Upper lobe of right lung (tissue), 1 donor: ENCODE measurements around the gene AVP. TPM values are rescaled to one million over a fixed set of nuclear protein-coding genes. Genes with fewer than 3 reads are reported as not detected.

Experiments used
- ATAC-seq: fragments of 200-7000 bp; cut with Tn5 transposase; one replicate; pipeline ENCODE4 v1.9.1; 2020; ENCODE audit warnings: mild to moderate bottlenecking, moderate library complexity
- DNase-seq: peaks from one replicate; pipeline ENCODE4 v3.0.0-alpha.2; 2020
- H3K27ac ChIP-seq: fragments of 200-600 bp; one replicate; pipeline ENCODE4 v1.8.0; 2022
- H3K27me3 ChIP-seq: fragments of 200-600 bp; one replicate; pipeline ENCODE4 v1.8.0; 2022; ENCODE audit warnings: mild to moderate bottlenecking
- H3K36me3 ChIP-seq: fragments of 200-600 bp; one replicate; pipeline ENCODE4 v1.8.0; 2022
- H3K4me1 ChIP-seq: fragments of 200-600 bp; one replicate; pipeline ENCODE4 v1.8.0; 2022
- H3K4me3 ChIP-seq: fragments of 200-600 bp; one replicate; pipeline ENCODE4 v1.8.0; 2022; ENCODE audit warnings: mild to moderate bottlenecking
- H3K9me3 ChIP-seq: fragments of 200-600 bp; one replicate; pipeline ENCODE4 v1.8.0; 2022
- intact Hi-C: fragments of 100-400 bp; cut with DNase I; formaldehyde crosslinking; loops from one replicate; pipeline ENCODE4 v1.11.0; 2022
- total RNA-seq: library from RNA; stranded (reverse); fragmentation: NEBNext Ultra II Directional; extraction: Animal tissue kit (Norgen Biotek cat#: 25700); gene quantifications from one replicate; pipeline ENCODE4 v1.2.1, GENCODE V29; 2021
- TF ChIP-seq, protein P1 (sequence below): fragments of 200-600 bp; IDR thresholded peaks from one replicate; pipeline ENCODE4 v1.8.0; 2022; ENCODE audit warnings: antibody characterized with exemption
- donor health status: DM: no; HTN: yes; CAD: no; lungs with severe emphysema.

AVP gene
- total RNA-seq, 1 donor from 2014 or later: not detected

GRCh38 chr20:3106658-3107463 is 22.3 kb upstream of the AVP start:
- Histone ChIP-seq H3K9me3 (no peaks in the 10 kb centered on the region), H3K27ac (no peak overlapping the region), H3K4me3 (no peak overlapping the region), H3K27me3 (no peaks in the 10 kb centered on the region), H3K4me1 (no peaks in the 10 kb centered on the region), H3K36me3 (peaks cover 11% of the 10 kb centered on the region)
- DNase-seq (no peak), ATAC-seq (no peak)
- intact Hi-C loops: no loop called here
- TF ChIP-seq, protein P1, sequence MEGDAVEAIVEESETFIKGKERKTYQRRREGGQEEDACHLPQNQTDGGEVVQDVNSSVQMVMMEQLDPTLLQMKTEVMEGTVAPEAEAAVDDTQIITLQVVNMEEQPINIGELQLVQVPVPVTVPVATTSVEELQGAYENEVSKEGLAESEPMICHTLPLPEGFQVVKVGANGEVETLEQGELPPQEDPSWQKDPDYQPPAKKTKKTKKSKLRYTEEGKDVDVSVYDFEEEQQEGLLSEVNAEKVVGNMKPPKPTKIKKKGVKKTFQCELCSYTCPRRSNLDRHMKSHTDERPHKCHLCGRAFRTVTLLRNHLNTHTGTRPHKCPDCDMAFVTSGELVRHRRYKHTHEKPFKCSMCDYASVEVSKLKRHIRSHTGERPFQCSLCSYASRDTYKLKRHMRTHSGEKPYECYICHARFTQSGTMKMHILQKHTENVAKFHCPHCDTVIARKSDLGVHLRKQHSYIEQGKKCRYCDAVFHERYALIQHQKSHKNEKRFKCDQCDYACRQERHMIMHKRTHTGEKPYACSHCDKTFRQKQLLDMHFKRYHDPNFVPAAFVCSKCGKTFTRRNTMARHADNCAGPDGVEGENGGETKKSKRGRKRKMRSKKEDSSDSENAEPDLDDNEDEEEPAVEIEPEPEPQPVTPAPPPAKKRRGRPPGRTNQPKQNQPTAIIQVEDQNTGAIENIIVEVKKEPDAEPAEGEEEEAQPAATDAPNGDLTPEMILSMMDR: no peak

DNA sequence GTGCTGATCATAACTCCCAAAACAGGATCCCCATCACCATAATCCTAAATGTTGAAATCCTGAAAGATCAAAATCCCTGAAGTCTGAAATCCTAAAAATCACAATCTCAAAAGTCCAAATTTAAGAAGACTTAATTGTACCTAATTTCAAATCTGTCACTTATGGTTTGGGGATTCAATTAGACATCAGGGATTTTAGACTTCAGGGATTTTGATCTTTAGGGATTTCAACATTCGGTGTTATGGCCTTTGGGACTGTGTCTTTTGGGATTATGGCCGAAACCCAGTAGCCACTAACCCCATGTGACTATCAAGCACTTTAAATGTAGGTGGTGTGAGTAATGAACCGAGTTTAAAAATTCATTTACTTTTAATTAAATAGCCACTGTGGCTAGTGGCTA is 21.7 kb upstream of the AVP start:
- Histone ChIP-seq H3K4me1 (no peaks in the 10 kb centered on the region), H3K9me3 (no peaks in the 10 kb centered on the region), H3K4me3 (no peak overlapping the region), H3K27me3 (no peaks in the 10 kb centered on the region), H3K27ac (no peak overlapping the region), H3K36me3 (peaks cover 11% of the 10 kb centered on the region)
- TF ChIP-seq, protein P1: no peak
- DNase-seq: no peak
- no peak for ATAC-seq
- intact Hi-C loops: no loop called here

DNA sequence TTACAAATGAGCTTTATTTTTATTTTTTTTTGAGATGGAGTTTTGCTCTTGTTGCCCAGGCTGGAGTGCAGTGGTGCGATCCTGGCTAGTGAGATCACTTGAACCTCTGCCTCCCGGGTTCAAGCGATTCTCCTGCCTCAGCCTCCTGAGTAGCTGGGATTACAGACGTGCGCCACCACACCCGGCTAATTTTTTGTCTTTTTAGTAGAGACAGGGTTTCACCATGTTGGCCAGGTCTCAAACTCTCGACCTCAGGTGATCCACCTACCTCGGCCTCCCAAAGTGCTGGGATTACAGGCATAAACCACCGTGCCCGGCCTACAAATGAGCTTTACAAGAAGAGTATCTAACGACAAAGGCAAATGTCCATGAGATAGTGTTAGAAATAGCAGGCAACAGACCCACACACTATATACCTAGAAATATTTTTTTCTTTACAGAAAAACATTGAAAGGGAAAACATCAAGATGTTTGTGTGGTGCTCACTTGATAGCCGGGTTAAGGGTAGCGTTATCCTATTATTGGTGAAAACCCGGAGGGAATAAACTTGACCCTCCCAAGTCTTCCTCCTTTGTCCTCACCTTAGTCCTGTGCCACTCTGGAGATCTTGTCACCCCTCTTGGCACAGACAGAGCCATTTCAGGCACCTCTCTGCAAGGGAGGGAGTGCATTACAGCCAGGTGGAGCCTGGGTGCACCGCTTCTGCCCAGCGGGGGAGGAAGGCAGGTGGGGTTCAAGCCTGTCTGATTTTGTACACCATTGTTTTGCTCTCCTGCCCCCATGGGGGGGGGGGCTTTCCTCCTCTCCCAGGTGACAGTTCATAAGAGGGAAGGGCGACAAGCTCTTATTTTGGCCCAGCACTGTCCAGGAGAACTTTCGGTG is 21.0 kb upstream of the AVP start:
- DNase-seq (no peak), ATAC-seq (no peak)
- H3K27me3 ChIP-seq: no peaks in the 10 kb centered on the region
- TF ChIP-seq, protein P1: no peak
- H3K27ac ChIP-seq: no peak overlapping the region
- no peak overlapping the region for H3K4me3 ChIP-seq
- intact Hi-C loops: no loop called here
- no peaks in the 10 kb centered on the region for H3K4me1 ChIP-seq
- no peaks in the 10 kb centered on the region for H3K9me3 ChIP-seq
- peaks cover 11% of the 10 kb centered on the region for H3K36me3 ChIP-seq

DNA sequence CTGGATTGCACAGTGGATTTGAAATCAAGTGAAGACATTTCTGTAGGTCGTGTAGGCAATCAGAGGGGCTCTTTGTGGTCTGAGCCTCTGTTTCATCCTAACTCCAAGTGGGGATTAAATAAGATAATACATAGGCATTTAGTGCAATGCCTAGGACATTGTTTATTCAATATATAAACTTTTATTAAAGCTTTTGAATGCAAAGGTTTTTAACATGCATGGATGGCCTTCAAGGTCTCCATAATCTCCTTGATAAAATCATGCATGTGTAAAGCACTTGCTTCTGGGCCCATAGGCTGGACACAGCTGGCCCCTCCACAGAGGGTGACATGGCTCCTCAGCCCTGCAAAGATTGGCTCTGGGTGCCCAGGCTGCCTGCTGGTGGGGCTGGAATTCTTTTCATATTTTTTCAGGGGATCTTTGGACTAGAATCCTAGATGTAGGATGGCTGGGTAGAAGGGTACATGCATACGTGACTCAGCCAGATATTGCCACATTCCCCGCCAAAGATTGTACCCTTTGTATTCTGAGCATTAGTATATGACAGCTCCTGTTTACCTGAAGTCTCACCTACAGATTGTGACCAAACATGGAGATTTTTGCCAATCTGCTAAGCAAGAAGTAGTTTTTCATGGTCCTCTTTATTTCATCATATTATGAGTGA is 19.0 kb upstream of the AVP start:
- H3K27ac ChIP-seq: no peak overlapping the region
- no peaks in the 10 kb centered on the region for H3K4me1 ChIP-seq
- intact Hi-C loops: no loop called here
- H3K27me3 ChIP-seq: no peaks in the 10 kb centered on the region
- DNase-seq (no peak), ATAC-seq (no peak)
- no peaks in the 10 kb centered on the region for H3K9me3 ChIP-seq
- TF ChIP-seq, protein P1: no peak
- H3K36me3 ChIP-seq: peaks cover 4% of the 10 kb centered on the region
- H3K4me3 ChIP-seq: no peak overlapping the region

- intact Hi-C loops: no loop called here
- DNase-seq (no peak), ATAC-seq (no peak)
- Histone ChIP-seq H3K4me1 (no peaks in the 10 kb centered on the region), H3K27ac (no peak overlapping the region), H3K27me3 (no peaks in the 10 kb centered on the region), H3K9me3 (no peaks in the 10 kb centered on the region), H3K4me3 (no peak overlapping the region), H3K36me3 (peaks cover 4% of the 10 kb centered on the region)
- TF ChIP-seq, protein P1: no peak
These were observed 18.2 kb upstream of the AVP start for GRCh38 chr20:3102575-3103368.
